ENCODE results near the gene SLC39A8.

- TF ChIP-seq CTCF (IDR thresholded peaks at IDR 0.05): no peak
- no peak for TF ChIP-seq EZH2 (IDR thresholded peaks at IDR 0.05)
- no peak for TF ChIP-seq EZH2phosphoT487 (IDR thresholded peaks at IDR 0.05)
Measured at GRCh38 chr4:102216666-102217065, 128.6 kb downstream of the SLC39A8 start.

All from neural progenitor cell (in vitro differentiated cells).